GM12878 (cell line): Measurements from ENCODE around the gene OR52D1. TPM values are rescaled to one million over a fixed set of nuclear protein-coding genes. Genes with fewer than 3 reads are reported as not detected.

ENCODE experiments used
- ATF3 ChIP-seq: IDR thresholded peaks from 2 replicates; pipeline ENCODE4 v1.6.1; 2011; ENCODE audit warnings: low read depth, mild to moderate bottlenecking, low read length, moderate library complexity, borderline replicate concordance; ENCODE audit errors: extremely low read depth
- BHLHE40 ChIP-seq, 2 experiments: fragments of 450-650 bp in 1 of 2; IDR thresholded peaks; 2 replicates each; pipeline ENCODE4 v1.6.1; 2011 to 2017; ENCODE audit warnings: low read depth in 2 of 2, borderline replicate concordance in 1 of 2, improper control_type of control experiment in 1 of 2, low read length in 1 of 2, mild to moderate bottlenecking in 1 of 2
- BMI1 ChIP-seq: fragments of 450-650 bp; IDR thresholded peaks from 2 replicates; pipeline ENCODE4 v1.6.1; 2016; ENCODE audit warnings: mild to moderate bottlenecking, moderate library complexity, borderline replicate concordance
- CHD2 ChIP-seq: IDR thresholded peaks from 2 replicates; pipeline ENCODE4 v1.6.1; 2011; ENCODE audit warnings: low read depth, low read length, improper control_type of control experiment, borderline replicate concordance
- CTCF ChIP-seq, 3 experiments: IDR thresholded peaks in 2 of 3; conservative IDR thresholded peaks in 1 of 3; 2 replicates each; pipeline ENCODE4 v1.5.1; 2011; ENCODE audit warnings: low read depth in 3 of 3, low read length in 3 of 3, mild to moderate bottlenecking in 3 of 3, control low read depth in 2 of 3, moderate library complexity in 2 of 3, inconsistent platforms in 1 of 3, mixed read lengths in 1 of 3; ENCODE audit not compliant: control insufficient read depth in 2 of 3, insufficient read depth in 1 of 3; ENCODE audit errors: extremely low read depth in 1 of 3
- DPF2 ChIP-seq: fragments of 450-650 bp; IDR thresholded peaks from 2 replicates; pipeline ENCODE4 v1.6.1; 2017; ENCODE audit warnings: mild to moderate bottlenecking
- IKZF2 ChIP-seq, 2 experiments: fragments of 450-650 bp; IDR thresholded peaks; 2 replicates each; pipeline ENCODE4 v1.6.1; 2017; ENCODE audit warnings: mild to moderate bottlenecking in 2 of 2, moderate library complexity in 2 of 2
- IRF5 ChIP-seq: fragments of 450-650 bp; IDR thresholded peaks from 2 replicates; pipeline ENCODE4 v1.6.1; 2017; ENCODE audit warnings: borderline replicate concordance
- JUND ChIP-seq: IDR thresholded peaks from 2 replicates; pipeline ENCODE4 v1.6.1; 2012; ENCODE audit warnings: low read depth, mild to moderate bottlenecking, low read length, improper control_type of control experiment, moderate library complexity
- MEF2B ChIP-seq: fragments of 450-650 bp; IDR thresholded peaks from 2 replicates; pipeline ENCODE4 v1.6.1; 2018; ENCODE audit warnings: mild to moderate bottlenecking, moderate library complexity; ENCODE audit not compliant: partially characterized antibody, poor library complexity, severe bottlenecking
- MTA2 ChIP-seq: fragments of 450-650 bp; IDR thresholded peaks from 2 replicates; pipeline ENCODE4 v1.6.1; 2016; ENCODE audit warnings: low read depth, mild to moderate bottlenecking, moderate library complexity
- MYB ChIP-seq: fragments of 150-350 bp; IDR thresholded peaks from 2 replicates; pipeline ENCODE4 v1.6.1; 2014; ENCODE audit warnings: mild to moderate bottlenecking, low read depth, low read length, borderline replicate concordance
- NBN ChIP-seq: fragments of 450-650 bp; IDR thresholded peaks from 2 replicates; pipeline ENCODE4 v1.6.1; 2016
- NFIC ChIP-seq: IDR thresholded peaks from 2 replicates; pipeline ENCODE4 v1.6.1; 2012; ENCODE audit warnings: low read depth, mild to moderate bottlenecking, inconsistent platforms, low read length, moderate library complexity
- NFXL1 ChIP-seq: fragments of 450-650 bp; IDR thresholded peaks from 2 replicates; pipeline ENCODE4 v1.6.1; 2017; ENCODE audit warnings: antibody characterized with exemption, mild to moderate bottlenecking, borderline replicate concordance
- NR2F1 ChIP-seq: fragments of 450-650 bp; conservative IDR thresholded peaks from 2 replicates; pipeline ENCODE4 v1.6.1; 2017; ENCODE audit warnings: mild to moderate bottlenecking
- PML ChIP-seq: IDR thresholded peaks from 2 replicates; pipeline ENCODE4 v1.6.1; 2012; ENCODE audit warnings: low read length, inconsistent platforms
- RELB ChIP-seq: fragments of 450-650 bp; IDR thresholded peaks from 2 replicates; pipeline ENCODE4 v1.6.1; 2017; ENCODE audit warnings: low read depth, mild to moderate bottlenecking, moderate library complexity
- RFX5 ChIP-seq: IDR thresholded peaks from 2 replicates; pipeline ENCODE4 v1.6.1; 2011; ENCODE audit warnings: low read depth, low read length, improper control_type of control experiment
- SREBF2 ChIP-seq: IDR thresholded peaks from 2 replicates; pipeline ENCODE4 v1.6.1; 2012; ENCODE audit warnings: mild to moderate bottlenecking, low read length
- polyA plus RNA-seq, 11 experiments: library from polyadenylated mRNA; depleted of rRNA in 4 of 11; unstranded in 6 of 11; stranded (reverse) in 5 of 11; fragments of >200 nt; fragmentation: Nextera tagmentation in 4 of 11; fragmentation: Illumina TruSeq in 1 of 11; extraction: Ambion mirVana in 4 of 11; extraction: Trizol in 1 of 11; gene quantifications; 1 replicate in 1 of 11; 2 replicates in 10 of 11; pipeline versions ENCODE4 v1.2.1 to v1.2.3, GENCODE V29; 2011 to 2016; ENCODE audit warnings: inconsistent platforms in 2 of 11, missing spikeins in 2 of 11, low read depth in 1 of 11
- total RNA-seq, 4 experiments: library from RNA; depleted of rRNA in 3 of 4; stranded (reverse); fragments of >200 nt in 3 of 4; fragmentation: Illumina TruSeq in 1 of 4; extraction: Trizol in 1 of 4; gene quantifications; 2 replicates each; pipeline versions ENCODE4 v1.2.1 to v1.2.3, GENCODE V29; 2013 to 2021
- TF ChIP-seq, protein P1 (sequence below): IDR thresholded peaks from 2 replicates; pipeline ENCODE4 v1.6.1; 2012; ENCODE audit warnings: low read length, inconsistent platforms

Gene OR52D1
- total and polyA plus RNA-seq, 10 of the 15 experiments (the other 5 are each of a cell fraction or from before 2014, with no cell fraction given) = not detected

- TF ChIP-seq JUND = no peak
- no peak for TF ChIP-seq SREBF2
- peak; percentile 77 for TF ChIP-seq MEF2B
- TF ChIP-seq DPF2 = peak; percentile 92
- peak; percentile 100 for TF ChIP-seq MTA2
- TF ChIP-seq BHLHE40 (IDR thresholded peaks at IDR 0.05; ENCODE audit: borderline replicate concordance in 1 of 2, low read depth in 2 of 2, low read length in 1 of 2) = peak; percentile 46 to 70; a peak in 3 of 4 replicates
- no peak for TF ChIP-seq ATF3
- peak; percentile 65; the same call in 1 of the 2 replicates for TF ChIP-seq CHD2
- TF ChIP-seq NFIC = no peak
- TF ChIP-seq, protein P1, sequence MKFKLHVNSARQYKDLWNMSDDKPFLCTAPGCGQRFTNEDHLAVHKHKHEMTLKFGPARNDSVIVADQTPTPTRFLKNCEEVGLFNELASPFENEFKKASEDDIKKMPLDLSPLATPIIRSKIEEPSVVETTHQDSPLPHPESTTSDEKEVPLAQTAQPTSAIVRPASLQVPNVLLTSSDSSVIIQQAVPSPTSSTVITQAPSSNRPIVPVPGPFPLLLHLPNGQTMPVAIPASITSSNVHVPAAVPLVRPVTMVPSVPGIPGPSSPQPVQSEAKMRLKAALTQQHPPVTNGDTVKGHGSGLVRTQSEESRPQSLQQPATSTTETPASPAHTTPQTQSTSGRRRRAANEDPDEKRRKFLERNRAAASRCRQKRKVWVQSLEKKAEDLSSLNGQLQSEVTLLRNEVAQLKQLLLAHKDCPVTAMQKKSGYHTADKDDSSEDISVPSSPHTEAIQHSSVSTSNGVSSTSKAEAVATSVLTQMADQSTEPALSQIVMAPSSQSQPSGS = no peak
- TF ChIP-seq NR2F1 = peak; percentile 93
- peak; percentile 68 to 72; a peak in 2 of 4 replicates for TF ChIP-seq IKZF2 (IDR thresholded peaks at IDR 0.05)
- no peak for TF ChIP-seq RFX5
- TF ChIP-seq PML = no peak
- no peak for TF ChIP-seq CTCF (IDR thresholded peaks at IDR 0.05 in 2 of 3, conservative IDR thresholded peaks at IDR 0.05 in 1 of 3; ENCODE audit: control insufficient read depth in 2 of 3, extremely low read depth in 1 of 3, insufficient read depth in 1 of 3, low read depth in 3 of 3, low read length in 3 of 3)
- TF ChIP-seq NFXL1 = no peak
- TF ChIP-seq IRF5 = no peak
- TF ChIP-seq NBN = peak; percentile 35; the same call in 1 of the 2 replicates
- TF ChIP-seq BMI1 = peak; percentile 76
- TF ChIP-seq RELB = peak; percentile 80
- TF ChIP-seq MYB = no peak
Observed at GRCh38 chr11:5500393-5500801, 11.9 kb downstream of the OR52D1 start (continued).
